NB4 (cell line): ENCODE measurements around the gene PRR7.
A peak's percentile ranks its signal among the peaks of the same experiment; 100 is the strongest.

Experiments
- DNase-seq: peaks from one replicate; pipeline ENCODE4 v3.0.0; 2010; ENCODE audit warnings: low read depth
- H3K4me3 ChIP-seq: one replicate; pipeline ENCODE4 v1.5.1; 2011; ENCODE audit warnings: mild to moderate bottlenecking, low read depth, low read length, moderate library complexity
- MYC ChIP-seq: IDR thresholded peaks from 2 replicates; pipeline ENCODE4 v1.6.1; 2011; ENCODE audit warnings: low read depth, low read length
- POLR2A ChIP-seq: IDR thresholded peaks from 2 replicates; pipeline ENCODE4 v1.6.1; 2011; ENCODE audit warnings: mild to moderate bottlenecking; ENCODE audit not compliant: insufficient read length; ENCODE audit errors: extremely low read depth
- TF ChIP-seq, protein P1 (sequence below): IDR thresholded peaks from one replicate; pipeline ENCODE4 v1.5.1; 2012; ENCODE audit warnings: low read depth, low read length
- TF ChIP-seq, protein P2 (sequence below): IDR thresholded peaks from 2 replicates; pipeline ENCODE4 v1.6.1; 2011; ENCODE audit warnings: low read depth, low read length

The PRR7 gene

DNA sequence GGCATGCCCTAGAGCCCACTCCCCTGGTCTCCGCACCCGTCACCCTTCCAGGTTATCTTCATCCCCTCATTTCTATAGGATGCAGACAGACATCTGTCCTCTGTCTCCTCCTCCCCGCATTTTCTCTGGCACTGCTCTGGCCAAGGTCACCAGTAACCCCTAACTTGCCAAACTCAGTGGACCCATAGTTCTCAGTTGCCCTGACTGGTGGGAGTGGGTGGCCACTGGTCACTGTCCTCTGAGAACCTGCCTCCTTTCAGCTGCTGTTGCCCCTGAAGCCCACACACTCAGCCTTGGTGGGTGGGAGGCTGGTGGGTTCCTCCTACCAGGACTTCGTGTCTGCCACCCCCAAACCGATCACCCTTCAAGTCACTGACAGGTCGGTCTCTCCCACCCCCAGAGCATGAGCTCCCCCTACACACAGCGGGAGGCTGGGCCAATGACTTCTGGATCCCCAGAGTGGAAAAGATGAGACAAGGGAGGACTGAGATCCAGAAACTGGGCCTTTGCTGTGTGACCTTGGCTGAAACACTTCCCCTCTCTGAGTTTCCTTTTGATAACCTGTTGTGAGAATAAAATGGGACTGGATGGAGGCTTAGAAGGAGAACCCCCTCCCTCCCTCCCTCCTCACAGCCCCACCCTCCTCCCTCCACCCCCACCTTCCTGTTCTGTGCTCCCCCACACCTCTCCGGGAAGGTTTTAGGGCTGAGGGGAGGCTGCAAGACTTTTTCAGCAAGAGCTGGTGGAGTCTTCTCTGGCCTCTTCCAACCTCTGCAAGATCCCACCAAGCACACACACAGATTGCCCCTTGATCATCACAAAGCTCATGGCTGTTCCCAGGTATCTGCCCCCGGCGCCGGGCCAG lies 29.2 kb downstream of the PRR7 start:
- TF ChIP-seq, protein P1, sequence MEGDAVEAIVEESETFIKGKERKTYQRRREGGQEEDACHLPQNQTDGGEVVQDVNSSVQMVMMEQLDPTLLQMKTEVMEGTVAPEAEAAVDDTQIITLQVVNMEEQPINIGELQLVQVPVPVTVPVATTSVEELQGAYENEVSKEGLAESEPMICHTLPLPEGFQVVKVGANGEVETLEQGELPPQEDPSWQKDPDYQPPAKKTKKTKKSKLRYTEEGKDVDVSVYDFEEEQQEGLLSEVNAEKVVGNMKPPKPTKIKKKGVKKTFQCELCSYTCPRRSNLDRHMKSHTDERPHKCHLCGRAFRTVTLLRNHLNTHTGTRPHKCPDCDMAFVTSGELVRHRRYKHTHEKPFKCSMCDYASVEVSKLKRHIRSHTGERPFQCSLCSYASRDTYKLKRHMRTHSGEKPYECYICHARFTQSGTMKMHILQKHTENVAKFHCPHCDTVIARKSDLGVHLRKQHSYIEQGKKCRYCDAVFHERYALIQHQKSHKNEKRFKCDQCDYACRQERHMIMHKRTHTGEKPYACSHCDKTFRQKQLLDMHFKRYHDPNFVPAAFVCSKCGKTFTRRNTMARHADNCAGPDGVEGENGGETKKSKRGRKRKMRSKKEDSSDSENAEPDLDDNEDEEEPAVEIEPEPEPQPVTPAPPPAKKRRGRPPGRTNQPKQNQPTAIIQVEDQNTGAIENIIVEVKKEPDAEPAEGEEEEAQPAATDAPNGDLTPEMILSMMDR = no peak
- TF ChIP-seq POLR2A = no peak
- TF ChIP-seq, protein P2, sequence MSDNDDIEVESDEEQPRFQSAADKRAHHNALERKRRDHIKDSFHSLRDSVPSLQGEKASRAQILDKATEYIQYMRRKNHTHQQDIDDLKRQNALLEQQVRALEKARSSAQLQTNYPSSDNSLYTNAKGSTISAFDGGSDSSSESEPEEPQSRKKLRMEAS = no peak
- TF ChIP-seq MYC = no peak
- no peak overlapping the region for H3K4me3 ChIP-seq
- no peak for DNase-seq

DNA sequence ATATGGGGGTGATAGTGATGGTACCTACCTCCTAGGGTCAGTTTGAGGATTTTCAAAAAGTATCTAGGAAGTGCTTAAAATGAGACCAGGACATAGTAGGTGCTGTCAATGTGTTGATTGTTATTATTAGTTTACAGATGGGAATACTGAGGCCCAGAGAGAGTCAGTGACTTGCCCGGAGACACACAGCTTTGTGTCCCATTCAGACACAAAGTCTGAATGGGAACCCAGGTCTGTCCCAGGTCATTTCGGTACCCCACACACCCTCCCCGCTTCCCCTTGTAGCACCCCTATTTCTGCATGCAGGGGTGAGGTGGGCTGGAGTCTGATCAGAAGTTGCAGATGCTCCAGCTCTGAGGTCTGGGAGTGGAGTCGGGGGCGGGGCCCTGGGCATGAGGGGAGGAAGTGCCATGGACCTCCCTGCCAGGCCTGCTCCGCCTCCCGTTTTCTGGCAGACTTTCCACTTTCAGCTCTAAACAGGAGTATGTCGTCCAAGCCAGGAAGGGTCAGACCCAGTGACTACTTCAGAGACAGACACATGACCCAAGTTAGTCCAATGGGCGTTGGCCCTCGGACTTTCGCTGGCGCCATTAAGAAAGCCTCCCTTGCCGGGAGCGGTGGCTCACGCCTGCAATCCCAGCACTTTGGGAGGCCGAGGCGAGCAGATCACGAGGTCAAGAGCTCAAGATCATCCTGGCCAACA lies 30.1 kb downstream of the PRR7 start:
- H3K4me3 ChIP-seq = no peak overlapping the region
- DNase-seq = no peak
- TF ChIP-seq, protein P1 = no peak
- no peak for TF ChIP-seq POLR2A
- TF ChIP-seq MYC = no peak
- TF ChIP-seq, protein P2 = no peak

DNA sequence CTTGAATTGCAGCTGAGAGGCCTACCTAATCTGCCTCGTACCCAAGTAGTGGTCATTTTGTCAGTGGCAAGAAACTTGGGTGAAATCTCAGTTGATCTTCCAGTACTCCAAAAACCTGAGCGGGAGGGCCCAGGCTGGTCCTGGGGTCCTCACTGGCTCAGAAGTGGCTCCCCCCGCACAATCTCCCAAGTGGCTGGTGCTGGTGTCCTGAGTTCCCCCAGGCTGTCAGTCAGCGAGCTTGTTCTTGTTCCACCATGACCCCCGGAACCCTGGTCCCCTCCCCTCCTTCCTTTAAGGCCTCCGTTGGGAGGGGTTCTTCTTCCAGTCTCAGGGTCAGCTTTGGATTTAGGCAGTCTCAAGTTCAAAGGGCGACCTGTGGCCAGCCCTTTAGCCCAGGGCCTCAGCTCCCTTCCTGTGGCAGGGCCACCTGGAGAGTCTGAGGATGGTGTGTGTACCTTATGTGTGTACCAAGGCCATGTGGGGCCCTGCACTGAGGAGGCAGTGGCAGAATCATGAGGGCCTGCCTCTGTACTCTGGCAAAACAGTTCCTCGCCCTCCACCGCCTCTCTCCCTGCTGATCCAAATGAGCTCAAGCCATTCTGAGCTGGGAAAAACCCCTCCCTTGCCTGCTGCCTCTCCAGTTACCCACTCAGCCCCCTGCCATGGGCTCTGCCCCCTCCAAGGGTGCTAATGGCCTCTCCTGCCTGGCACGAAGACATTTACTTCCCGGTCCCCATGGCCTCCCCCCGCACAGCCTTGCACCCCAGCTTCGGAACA lies 31.3 kb downstream of the PRR7 start:
- TF ChIP-seq POLR2A (no peak), MYC (no peak)
- TF ChIP-seq, protein P1 = no peak
- TF ChIP-seq, protein P2 = no peak
- H3K4me3 ChIP-seq = no peak overlapping the region
- no peak for DNase-seq

DNA sequence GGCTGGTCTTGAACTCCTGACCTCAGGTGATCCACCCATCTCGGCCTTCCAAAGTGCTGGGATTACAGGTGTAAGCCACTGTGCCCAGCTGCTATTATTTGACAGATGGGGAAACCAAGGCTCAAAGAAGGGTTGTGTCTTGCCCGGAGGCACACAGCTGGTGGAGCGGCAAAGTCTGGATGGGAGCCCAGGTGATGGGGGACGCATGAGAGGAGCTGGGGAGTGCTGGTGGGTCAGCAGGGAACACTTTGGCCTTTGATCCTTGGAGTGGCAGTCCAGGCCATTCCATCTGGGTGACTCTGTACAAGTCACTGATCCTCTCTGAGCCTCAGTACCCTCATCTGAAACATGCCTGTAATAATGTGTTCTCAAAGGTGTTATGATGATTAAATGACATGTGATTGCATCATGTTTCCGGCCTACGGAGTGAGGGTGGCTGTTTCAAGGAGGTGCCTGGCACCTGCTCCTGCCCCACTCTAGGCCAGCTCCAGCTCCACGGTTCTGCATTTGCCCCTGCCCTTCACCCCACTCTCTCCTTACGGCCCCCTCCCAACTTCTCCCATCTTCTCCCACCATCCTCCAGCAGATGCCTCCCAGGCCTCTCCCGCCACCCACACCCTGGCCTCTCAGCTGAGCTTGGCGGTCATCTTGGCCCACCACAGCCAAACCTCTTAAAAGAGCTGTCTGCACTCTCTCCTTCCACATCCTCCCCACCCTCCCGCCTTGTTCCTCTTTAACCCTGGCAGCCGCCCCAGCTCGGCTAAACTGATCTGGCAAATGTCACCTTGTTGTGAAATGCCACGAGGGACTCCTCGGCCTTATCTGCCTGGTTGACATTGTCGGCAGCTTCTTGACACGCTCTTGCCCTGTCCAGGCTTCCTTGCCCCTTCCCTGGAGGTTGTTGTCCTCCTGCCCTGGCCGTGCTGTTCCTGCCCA lies 32.4 kb downstream of the PRR7 start:
- no peak overlapping the region for H3K4me3 ChIP-seq
- peak; percentile 95 for DNase-seq
- no peak for TF ChIP-seq POLR2A
- TF ChIP-seq MYC = peak; percentile 85
- TF ChIP-seq, protein P2 = peak; percentile 94

DNA sequence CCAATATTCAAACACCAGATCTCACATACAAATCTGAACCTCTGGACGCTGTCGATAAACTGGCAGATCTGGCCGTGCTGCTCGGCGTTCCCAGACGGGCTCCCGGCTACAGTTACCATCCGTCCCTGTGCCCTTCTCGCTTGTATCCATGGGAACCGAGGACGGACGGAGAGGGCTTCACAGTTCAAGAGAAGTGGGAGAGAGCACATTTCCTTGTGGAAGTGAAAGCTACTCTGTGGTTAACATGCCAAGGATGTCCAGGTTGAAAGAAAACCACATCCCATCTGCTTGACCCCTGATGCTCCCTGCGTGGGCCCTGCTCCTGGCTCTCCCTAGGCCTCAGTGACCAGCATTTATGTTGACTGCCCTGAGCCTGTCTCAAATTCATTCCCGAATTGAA lies 33.2 kb downstream of the PRR7 start:
- peak; percentile 54 for DNase-seq
- TF ChIP-seq MYC (no peak), POLR2A (no peak)
- TF ChIP-seq, protein P1 = no peak
- TF ChIP-seq, protein P2 = no peak
- H3K4me3 ChIP-seq = no peak overlapping the region
